Measurements from ENCODE around the gene MEF2B.
"Not testable (repeated sequence)": the region's sequence is repeated elsewhere in the genome, so short reads cannot be mapped to it uniquely, and the experiment has no call there.

The MEF2B gene

GRCh38 chr19:19152668-19153384 is 17.2 kb downstream of the MEF2B start:
- peaks cover 5% of the 10 kb centered on the region; the same call in 1 of the 2 replicates for H3K36me3 ChIP-seq (ENCODE audit: control insufficient read depth, insufficient read depth, low read length)
- H3K27me3 ChIP-seq (ENCODE audit: control insufficient read depth, insufficient read depth, low read length), result no peaks in the 10 kb centered on the region
- no peaks in the 10 kb centered on the region for H3K4me1 ChIP-seq (ENCODE audit: control insufficient read depth, insufficient read depth, low read length)
- H3K4me3 ChIP-seq (ENCODE audit: low read depth, low read length), result no peak overlapping the region
- H3K9ac ChIP-seq (ENCODE audit: low read length), result no peak overlapping the region
- H3K9me3 ChIP-seq (ENCODE audit: control insufficient read depth, insufficient read depth, low read depth, low read length), result no peaks in the 10 kb centered on the region
- H3K27ac ChIP-seq (ENCODE audit: low read depth, low read length), result no peak overlapping the region

- Histone ChIP-seq H3K36me3 (ENCODE audit: control insufficient read depth, insufficient read depth, low read length) (peaks cover 5% of the 10 kb centered on the region; the same call in 1 of the 2 replicates), H3K9ac (ENCODE audit: low read length) (no peak overlapping the region), H3K4me1 (ENCODE audit: control insufficient read depth, insufficient read depth, low read length) (no peaks in the 10 kb centered on the region)
Measured at GRCh38 chr19:19151418-19151817, 18.6 kb downstream of the MEF2B start.

GRCh38 chr19:19149435-19149834 is 20.6 kb downstream of the MEF2B start:
- no peak overlapping the region for H3K4me3 ChIP-seq (ENCODE audit: low read depth, low read length)
- no peak overlapping the region for H3K9ac ChIP-seq (ENCODE audit: low read length)
- no peaks in the 10 kb centered on the region for H3K27me3 ChIP-seq (ENCODE audit: control insufficient read depth, insufficient read depth, low read length)
- no peaks in the 10 kb centered on the region for H3K9me3 ChIP-seq (ENCODE audit: control insufficient read depth, insufficient read depth, low read depth, low read length)
- H3K36me3 ChIP-seq (ENCODE audit: control insufficient read depth, insufficient read depth, low read length), result peaks cover 5% of the 10 kb centered on the region; the same call in 1 of the 2 replicates
- no peak overlapping the region for H3K27ac ChIP-seq (ENCODE audit: low read depth, low read length)
- H3K4me1 ChIP-seq (ENCODE audit: control insufficient read depth, insufficient read depth, low read length), result no peaks in the 10 kb centered on the region

More at GRCh38 chr19:19151418-19151817, 18.6 kb downstream of the MEF2B start:
- no peaks in the 10 kb centered on the region for H3K9me3 ChIP-seq (ENCODE audit: control insufficient read depth, insufficient read depth, low read depth, low read length)
- H3K27me3 ChIP-seq (ENCODE audit: control insufficient read depth, insufficient read depth, low read length), result no peaks in the 10 kb centered on the region
- no peak overlapping the region for H3K27ac ChIP-seq (ENCODE audit: low read depth, low read length)
- no peak overlapping the region for H3K4me3 ChIP-seq (ENCODE audit: low read depth, low read length)

GRCh38 chr19:19148504-19148903 is 21.6 kb downstream of the MEF2B start:
- not testable (repeated sequence) for H3K36me3 ChIP-seq (ENCODE audit: control insufficient read depth, insufficient read depth, low read length); H3K9me3 ChIP-seq (ENCODE audit: control insufficient read depth, insufficient read depth, low read depth, low read length); H3K4me1 ChIP-seq (ENCODE audit: control insufficient read depth, insufficient read depth, low read length); H3K27me3 ChIP-seq (ENCODE audit: control insufficient read depth, insufficient read depth, low read length); H3K4me3 ChIP-seq (ENCODE audit: low read depth, low read length); H3K27ac ChIP-seq (ENCODE audit: low read depth, low read length); H3K9ac ChIP-seq (ENCODE audit: low read length)

- Histone ChIP-seq H3K9ac (ENCODE audit: low read length) (no peak overlapping the region), H3K4me1 (ENCODE audit: control insufficient read depth, insufficient read depth, low read length) (no peaks in the 10 kb centered on the region), H3K4me3 (ENCODE audit: low read depth, low read length) (no peak overlapping the region), H3K36me3 (ENCODE audit: control insufficient read depth, insufficient read depth, low read length) (peaks cover 5% of the 10 kb centered on the region; the same call in 1 of the 2 replicates), H3K9me3 (ENCODE audit: control insufficient read depth, insufficient read depth, low read depth, low read length) (no peaks in the 10 kb centered on the region), H3K27ac (ENCODE audit: low read depth, low read length) (no peak overlapping the region), H3K27me3 (ENCODE audit: control insufficient read depth, insufficient read depth, low read length) (no peaks in the 10 kb centered on the region)
Measured at GRCh38 chr19:19147344-19147743, 22.7 kb downstream of the MEF2B start.

- H3K27me3 ChIP-seq (ENCODE audit: control insufficient read depth, insufficient read depth, low read length), result no peaks in the 10 kb centered on the region; the same call in 1 of the 2 replicates
- peaks cover 5% of the 10 kb centered on the region; the same call in 1 of the 2 replicates for H3K36me3 ChIP-seq (ENCODE audit: control insufficient read depth, insufficient read depth, low read length)
Measured at GRCh38 chr19:19146865-19147264, 23.2 kb downstream of the MEF2B start.

GRCh38 chr19:19145684-19146608 is 24.1 kb downstream of the MEF2B start:
- H3K4me1 ChIP-seq (ENCODE audit: control insufficient read depth, insufficient read depth, low read length), result no peaks in the 10 kb centered on the region
- H3K36me3 ChIP-seq (ENCODE audit: control insufficient read depth, insufficient read depth, low read length), result peaks cover 5% of the 10 kb centered on the region; the same call in 1 of the 2 replicates
- H3K4me3 ChIP-seq (ENCODE audit: low read depth, low read length), result no peak overlapping the region
- no peak overlapping the region for H3K9ac ChIP-seq (ENCODE audit: low read length)
- no peak overlapping the region for H3K27ac ChIP-seq (ENCODE audit: low read depth, low read length)
- H3K27me3 ChIP-seq (ENCODE audit: control insufficient read depth, insufficient read depth, low read length), result no peaks in the 10 kb centered on the region; the same call in 1 of the 2 replicates
- H3K9me3 ChIP-seq (ENCODE audit: control insufficient read depth, insufficient read depth, low read depth, low read length), result no peaks in the 10 kb centered on the region

More at GRCh38 chr19:19146865-19147264, 23.2 kb downstream of the MEF2B start:
- H3K9me3 ChIP-seq (ENCODE audit: control insufficient read depth, insufficient read depth, low read depth, low read length), result no peaks in the 10 kb centered on the region
- no peak overlapping the region for H3K4me3 ChIP-seq (ENCODE audit: low read depth, low read length)
- no peak overlapping the region for H3K27ac ChIP-seq (ENCODE audit: low read depth, low read length)
- H3K4me1 ChIP-seq (ENCODE audit: control insufficient read depth, insufficient read depth, low read length), result no peaks in the 10 kb centered on the region
- no peak overlapping the region for H3K9ac ChIP-seq (ENCODE audit: low read length)

GRCh38 chr19:19145281-19145680 is 24.8 kb downstream of the MEF2B start:
- Histone ChIP-seq H3K27ac (ENCODE audit: low read depth, low read length) (no peak overlapping the region), H3K9ac (ENCODE audit: low read length) (no peak overlapping the region), H3K27me3 (ENCODE audit: control insufficient read depth, insufficient read depth, low read length) (no peaks in the 10 kb centered on the region; the same call in 1 of the 2 replicates), H3K36me3 (ENCODE audit: control insufficient read depth, insufficient read depth, low read length) (peaks cover 5% of the 10 kb centered on the region; the same call in 1 of the 2 replicates), H3K4me1 (ENCODE audit: control insufficient read depth, insufficient read depth, low read length) (no peaks in the 10 kb centered on the region), H3K9me3 (ENCODE audit: control insufficient read depth, insufficient read depth, low read depth, low read length) (no peaks in the 10 kb centered on the region), H3K4me3 (ENCODE audit: low read depth, low read length) (no peak overlapping the region)

GRCh38 chr19:19142347-19142746 is 27.7 kb downstream of the MEF2B start:
- Histone ChIP-seq H3K9me3 (ENCODE audit: control insufficient read depth, insufficient read depth, low read depth, low read length) (no peaks in the 10 kb centered on the region), H3K4me3 (ENCODE audit: low read depth, low read length) (no peak overlapping the region), H3K27ac (ENCODE audit: low read depth, low read length) (no peak overlapping the region), H3K4me1 (ENCODE audit: control insufficient read depth, insufficient read depth, low read length) (no peaks in the 10 kb centered on the region; the same call in 1 of the 2 replicates), H3K9ac (ENCODE audit: low read length) (no peak overlapping the region), H3K36me3 (ENCODE audit: control insufficient read depth, insufficient read depth, low read length) (no peaks in the 10 kb centered on the region), H3K27me3 (ENCODE audit: control insufficient read depth, insufficient read depth, low read length) (peaks cover 4% of the 10 kb centered on the region; the same call in 1 of the 2 replicates)

- no peaks in the 10 kb centered on the region for H3K9me3 ChIP-seq (ENCODE audit: control insufficient read depth, insufficient read depth, low read depth, low read length)
- peaks cover 4% of the 10 kb centered on the region; the same call in 1 of the 2 replicates for H3K27me3 ChIP-seq (ENCODE audit: control insufficient read depth, insufficient read depth, low read length)
- H3K4me1 ChIP-seq (ENCODE audit: control insufficient read depth, insufficient read depth, low read length), result no peaks in the 10 kb centered on the region; the same call in 1 of the 2 replicates
- H3K27ac ChIP-seq (ENCODE audit: low read depth, low read length), result no peak overlapping the region
- no peaks in the 10 kb centered on the region for H3K36me3 ChIP-seq (ENCODE audit: control insufficient read depth, insufficient read depth, low read length)
- H3K4me3 ChIP-seq (ENCODE audit: low read depth, low read length), result no peak overlapping the region
- H3K9ac ChIP-seq (ENCODE audit: low read length), result no peak overlapping the region
Measured at GRCh38 chr19:19140476-19140875, 29.6 kb downstream of the MEF2B start.

- no peak overlapping the region for H3K9ac ChIP-seq (ENCODE audit: low read length)
- no peak overlapping the region for H3K27ac ChIP-seq (ENCODE audit: low read depth, low read length)
- H3K4me1 ChIP-seq (ENCODE audit: control insufficient read depth, insufficient read depth, low read length), result peaks cover 5% of the 10 kb centered on the region
- no peaks in the 10 kb centered on the region for H3K36me3 ChIP-seq (ENCODE audit: control insufficient read depth, insufficient read depth, low read length)
- H3K27me3 ChIP-seq (ENCODE audit: control insufficient read depth, insufficient read depth, low read length), result peaks cover 4% of the 10 kb centered on the region; the same call in 1 of the 2 replicates
- H3K9me3 ChIP-seq (ENCODE audit: control insufficient read depth, insufficient read depth, low read depth, low read length), result no peaks in the 10 kb centered on the region
- H3K4me3 ChIP-seq (ENCODE audit: low read depth, low read length), result no peak overlapping the region
Measured at GRCh38 chr19:19139876-19140229, 30.2 kb downstream of the MEF2B start.
